HG03039 (cell line): ENCODE results near the gene TTPAL.

Experiments used
- ATAC-seq: cut with Tn5 transposase; IDR thresholded peaks from one replicate; pipeline ENCODE4 v1.9.1; 2021; ENCODE audit warnings: mild to moderate bottlenecking, moderate library complexity; ENCODE audit not compliant: unreplicated experiment

Gene TTPAL

DNA sequence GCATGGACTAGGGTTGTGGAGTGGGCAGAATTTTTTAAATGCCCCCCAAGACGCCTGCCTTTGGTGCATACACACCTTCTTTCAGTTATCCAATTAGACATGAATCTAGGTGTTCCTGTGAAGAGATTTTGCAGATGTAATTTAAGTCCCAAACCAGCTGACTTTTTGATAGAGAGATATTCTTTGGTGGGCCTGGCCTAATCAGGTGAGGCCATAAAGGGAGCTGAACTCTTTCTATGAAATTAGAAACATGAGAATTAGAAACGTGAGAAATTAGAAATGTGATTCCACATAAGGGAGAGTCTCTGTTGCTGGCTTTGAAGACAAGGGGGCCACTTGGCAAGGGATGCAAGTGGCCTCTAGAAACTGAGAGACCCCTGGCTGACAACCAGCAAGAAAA, 36.4 kb upstream of the TTPAL start:
- ATAC-seq = no peak

DNA sequence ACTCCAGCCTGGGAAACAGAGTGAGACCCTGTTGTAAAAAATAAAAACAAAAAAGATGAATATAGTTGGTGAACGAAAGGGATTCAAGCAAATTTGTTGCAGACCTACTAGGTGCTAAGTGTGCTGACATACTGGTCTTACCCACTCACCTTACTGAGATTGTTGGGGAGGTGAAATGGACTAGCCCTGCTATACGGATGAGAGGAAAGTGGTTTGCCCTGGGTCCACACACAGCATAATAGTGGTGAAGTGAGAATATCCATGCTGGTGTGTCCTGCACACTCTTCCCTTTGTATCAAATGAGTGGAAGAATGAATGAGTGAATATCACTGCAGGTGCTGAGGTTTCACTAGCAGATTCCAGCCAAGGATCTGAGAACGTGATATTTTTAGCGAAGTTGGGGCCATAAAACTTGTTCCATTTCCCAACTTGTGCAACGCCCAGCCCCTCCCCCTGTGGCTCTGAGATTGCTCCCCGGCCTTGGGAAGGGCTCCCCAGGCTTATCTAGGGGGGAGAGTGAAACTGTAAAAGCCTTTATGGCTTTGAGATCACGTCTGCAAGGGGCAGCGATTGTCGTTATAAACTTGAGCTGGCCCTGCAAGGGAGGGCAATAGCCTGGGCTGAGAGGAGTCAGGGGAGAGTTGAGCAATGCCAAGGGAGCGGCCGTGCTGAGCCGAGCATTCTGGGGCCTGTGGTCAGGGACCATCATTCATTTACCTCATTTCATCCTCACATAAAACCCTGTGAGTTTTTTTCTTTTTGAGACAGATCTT, 33.2 kb upstream of the TTPAL start:
- no peak for ATAC-seq

DNA sequence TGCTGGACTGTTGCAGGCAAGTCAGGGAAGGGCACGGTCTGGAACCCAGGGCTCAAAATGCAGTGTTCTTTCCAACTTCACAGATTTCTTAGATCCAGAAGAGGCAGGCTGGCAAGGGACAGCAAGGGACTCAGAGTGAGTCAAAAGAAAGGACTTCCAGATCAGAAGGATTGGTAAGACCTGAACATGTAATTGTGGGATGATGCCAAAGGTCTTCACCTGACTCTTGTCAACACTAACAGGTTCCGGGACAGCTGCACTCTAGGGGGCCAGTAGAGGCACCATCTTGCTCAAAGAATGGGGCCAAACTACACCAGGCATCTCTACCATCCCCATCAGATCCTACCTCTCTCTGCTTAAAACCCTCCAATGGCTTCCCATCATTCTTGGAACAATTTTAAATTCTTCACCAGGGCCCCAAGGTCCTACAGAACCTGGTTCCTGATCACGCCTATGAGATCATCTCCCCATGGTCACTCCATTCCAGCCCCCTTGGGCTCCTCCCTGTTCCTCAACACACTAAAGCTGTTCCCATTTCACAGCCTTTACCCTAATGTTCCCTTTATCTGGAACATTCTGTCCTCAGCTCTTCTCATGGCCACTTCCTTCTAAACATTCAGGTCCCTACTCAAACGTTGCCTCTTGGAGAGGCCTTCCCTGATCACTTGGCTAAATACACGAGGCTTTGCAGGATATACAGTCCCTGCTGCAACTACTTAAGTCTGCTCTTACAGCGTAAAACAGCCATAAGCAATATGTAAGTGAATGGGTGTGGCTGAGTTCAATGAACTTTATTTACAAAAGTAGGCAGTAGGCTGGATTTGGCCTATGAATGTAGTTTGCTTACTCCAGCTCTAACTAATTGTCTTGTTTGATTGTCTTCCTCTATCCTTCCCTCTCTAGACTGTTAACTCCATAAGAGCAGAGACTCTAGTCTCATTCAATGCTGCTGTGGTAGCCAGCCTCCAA, 29.6 kb upstream of the TTPAL start:
- no peak for ATAC-seq

DNA sequence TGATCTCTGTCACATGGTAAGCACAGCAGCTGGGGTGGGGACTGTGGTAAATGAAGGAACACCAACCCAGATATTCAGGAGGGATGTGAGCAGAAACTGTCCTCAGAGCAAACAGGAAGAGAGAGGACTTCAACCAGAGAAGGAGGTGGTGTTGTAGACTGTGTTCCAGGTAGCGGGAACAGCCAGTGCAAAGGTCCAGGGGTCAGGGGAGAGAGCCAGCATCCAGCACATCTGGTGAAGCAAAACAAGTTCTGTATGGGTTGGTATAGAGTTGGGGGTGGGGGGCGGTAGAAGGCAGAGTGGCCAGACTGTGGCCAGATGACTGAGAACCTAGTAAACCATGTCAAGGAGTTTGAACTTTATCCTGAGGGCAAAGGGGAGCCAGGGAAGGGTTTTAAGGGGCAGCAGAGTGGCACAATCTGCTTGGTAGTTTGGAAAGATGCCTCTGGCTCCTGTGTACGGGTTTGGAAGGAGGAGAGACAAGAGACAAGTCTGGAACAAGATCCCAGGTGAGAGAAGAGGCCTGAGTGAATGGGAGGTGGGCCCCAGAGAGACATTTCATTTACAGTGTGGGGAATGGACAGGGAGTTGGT, 27.8 kb upstream of the TTPAL start:
- no peak for ATAC-seq

DNA sequence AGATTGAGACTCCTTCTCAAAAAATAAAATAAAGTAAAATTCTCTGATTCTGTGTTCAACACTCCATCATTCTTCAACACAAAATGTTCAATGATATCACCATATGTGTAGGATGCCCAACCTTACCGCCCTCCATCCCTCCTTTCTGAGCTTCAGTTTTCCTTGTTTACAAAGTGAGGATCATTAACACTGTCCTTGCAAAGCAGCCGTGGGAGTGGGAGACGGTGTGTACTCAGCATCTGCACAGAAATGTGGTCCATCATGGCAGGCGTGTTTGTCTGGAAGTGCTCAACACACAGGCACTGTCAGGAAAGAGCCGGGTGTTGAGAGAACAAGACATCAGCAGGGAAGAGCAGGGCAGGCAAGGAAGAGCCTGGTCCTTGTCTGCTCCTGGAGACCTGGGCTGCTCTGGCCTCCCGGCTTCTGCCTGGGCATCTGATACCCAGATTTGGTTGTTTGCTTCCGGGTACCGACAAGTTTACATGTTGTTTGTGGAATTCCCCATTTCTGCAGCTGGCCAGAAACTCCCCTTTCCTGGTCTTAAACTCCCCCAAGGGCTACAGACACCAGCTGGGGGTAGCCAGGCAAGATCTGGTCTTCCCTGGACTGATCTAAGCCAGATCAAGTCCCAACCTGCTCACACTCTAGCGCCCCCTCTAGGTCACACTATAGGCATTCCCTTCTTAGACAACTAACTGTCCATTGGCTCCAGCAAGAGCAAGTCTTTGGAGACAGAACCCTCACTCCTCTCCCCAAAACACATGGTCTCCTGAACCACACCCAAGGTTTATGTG, 26.7 kb upstream of the TTPAL start:
- no peak for ATAC-seq

DNA sequence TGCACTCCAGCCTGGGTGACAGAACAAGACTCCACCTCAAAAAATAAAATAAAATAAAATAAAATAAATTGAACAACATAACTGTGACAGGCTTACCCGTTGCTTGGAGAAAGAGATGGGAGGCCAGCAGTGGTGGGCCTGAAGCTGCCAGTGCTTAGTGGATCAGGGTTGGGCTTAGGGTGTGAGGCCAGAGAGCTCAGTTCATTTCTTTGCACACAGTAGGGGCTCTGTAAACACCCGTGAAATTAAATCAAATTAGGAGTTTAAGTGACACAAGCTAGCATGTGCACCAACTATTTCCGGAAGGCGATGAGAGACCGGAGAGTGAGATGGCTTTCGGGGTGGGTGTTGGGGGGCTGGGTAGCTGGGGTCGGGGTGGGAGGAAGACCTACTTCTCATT, 25.8 kb upstream of the TTPAL start:
- no peak for ATAC-seq

DNA sequence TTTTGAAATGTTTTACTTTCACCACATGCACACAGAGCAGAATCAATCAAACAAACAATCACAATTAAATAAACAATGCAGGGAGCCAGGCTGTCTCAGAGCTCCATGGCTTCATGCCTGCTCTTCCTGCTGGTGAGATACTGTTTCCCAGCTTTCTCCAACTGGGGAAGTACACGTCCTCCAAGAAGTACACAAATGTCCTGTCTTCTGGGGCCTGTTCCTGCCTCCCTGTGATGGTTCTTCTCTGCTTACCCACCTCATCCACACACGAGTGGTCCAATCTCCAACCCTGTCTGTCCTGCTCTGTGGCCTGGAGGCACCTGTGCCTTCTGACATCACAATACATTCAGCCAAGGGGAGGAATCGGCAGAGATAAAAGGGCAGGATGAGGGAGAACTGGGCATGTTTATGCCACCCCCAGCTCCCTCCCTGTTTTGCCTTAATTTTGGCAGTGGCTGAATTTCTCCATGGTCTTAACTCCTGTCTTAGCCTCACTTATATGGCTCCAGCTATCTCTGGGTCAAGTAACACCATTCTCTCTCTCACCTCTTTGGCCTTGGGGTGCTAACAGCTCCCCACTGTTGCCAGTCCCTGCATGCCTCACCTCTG, 25.3 kb upstream of the TTPAL start:
- ATAC-seq = no peak

DNA sequence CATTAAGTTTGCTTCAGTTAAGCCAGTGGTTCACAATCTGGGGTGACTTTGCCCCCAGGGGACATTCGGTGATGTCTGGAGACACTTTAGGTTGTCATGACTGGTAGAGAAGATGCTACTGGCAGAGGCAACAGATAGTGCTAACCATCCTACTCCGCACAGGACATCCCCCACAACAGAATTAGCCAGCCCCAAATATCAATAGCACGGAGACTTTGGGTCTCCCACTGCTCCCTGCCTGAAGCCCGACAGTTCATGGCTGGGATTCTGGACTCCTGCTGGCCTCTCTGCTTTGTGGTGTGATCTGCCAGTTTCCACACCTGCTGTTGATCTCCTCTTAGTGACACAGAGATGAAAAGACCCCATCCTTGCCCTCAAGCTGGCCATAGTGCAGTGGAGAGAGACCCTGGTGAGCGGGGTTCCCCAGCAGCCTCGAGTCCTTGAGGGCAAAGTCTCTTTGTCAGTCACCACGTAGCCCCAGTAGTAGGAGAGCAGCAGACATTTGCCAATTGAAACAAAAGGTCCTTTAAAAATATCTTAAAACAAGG, 24.7 kb upstream of the TTPAL start:
- no peak for ATAC-seq

DNA sequence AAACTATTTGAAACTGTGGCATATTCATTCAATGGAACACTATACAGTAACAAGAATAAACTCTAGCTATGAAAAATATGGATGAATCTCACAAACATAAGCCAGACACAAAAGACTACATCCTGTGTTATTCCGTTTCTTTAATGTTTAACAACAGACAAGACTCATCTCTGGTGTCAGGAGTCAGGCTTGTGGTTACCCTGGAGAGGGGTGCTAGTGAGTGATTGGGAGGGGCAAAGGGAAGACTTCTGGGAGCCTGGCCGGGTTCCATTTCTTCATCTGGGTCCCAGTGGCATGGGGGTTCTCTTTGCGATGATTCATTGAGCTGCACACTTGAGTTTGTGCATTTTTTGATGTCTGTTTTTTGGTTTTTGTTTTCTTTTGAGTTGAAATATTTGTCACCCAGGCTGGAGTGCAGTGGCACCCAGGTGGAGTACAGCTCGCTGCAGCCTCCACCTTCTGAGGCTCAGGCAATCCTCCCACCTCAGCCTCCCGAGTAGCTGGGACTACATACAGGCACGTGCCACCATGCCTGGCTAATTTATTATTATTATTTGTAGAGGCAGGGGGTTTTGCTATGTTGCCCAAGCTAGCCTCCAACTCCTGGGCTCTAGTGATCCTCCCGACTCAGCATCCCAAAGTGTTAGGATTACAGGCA, 21.2 kb upstream of the TTPAL start:
- no peak for ATAC-seq

DNA sequence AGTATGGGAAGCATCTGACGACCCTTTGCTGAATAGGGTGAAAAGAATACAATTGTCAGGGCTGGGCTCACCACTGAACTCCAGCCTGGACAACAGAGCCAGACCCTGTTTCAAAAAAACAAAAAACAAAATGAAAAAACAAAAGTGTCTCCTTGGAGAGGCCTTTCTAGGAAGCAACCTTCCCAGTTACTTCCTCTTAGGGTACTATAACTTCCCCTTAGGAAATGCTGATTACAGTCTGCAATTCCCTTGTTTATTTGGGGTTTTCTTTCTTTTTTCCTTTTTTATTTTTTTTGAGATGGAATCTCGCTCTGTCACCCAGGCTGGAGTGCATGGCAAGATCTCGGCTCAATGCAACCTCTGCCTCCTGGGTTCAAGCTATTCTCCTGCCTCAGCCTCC, 20.5 kb upstream of the TTPAL start:
- ATAC-seq = no peak

DNA sequence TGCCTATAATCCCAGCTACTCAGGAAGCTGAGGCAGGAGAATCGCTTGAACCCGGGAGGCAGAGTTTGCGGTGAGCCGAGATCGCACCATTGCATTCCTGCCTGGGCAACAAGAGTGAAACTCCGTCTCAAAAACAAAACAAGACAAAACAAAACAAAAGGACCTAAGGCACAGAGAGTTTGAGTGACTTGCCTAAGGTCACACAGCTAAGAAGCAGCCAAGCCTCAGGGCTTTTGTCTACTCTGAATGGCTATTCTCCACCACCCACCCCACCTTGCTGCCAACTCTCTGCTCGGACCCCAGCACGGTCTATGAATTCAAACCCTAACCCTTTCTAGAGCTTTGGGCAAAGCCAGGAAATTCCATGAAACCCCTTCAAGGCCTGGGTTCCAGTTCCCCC, 19.1 kb upstream of the TTPAL start:
- no peak for ATAC-seq

DNA sequence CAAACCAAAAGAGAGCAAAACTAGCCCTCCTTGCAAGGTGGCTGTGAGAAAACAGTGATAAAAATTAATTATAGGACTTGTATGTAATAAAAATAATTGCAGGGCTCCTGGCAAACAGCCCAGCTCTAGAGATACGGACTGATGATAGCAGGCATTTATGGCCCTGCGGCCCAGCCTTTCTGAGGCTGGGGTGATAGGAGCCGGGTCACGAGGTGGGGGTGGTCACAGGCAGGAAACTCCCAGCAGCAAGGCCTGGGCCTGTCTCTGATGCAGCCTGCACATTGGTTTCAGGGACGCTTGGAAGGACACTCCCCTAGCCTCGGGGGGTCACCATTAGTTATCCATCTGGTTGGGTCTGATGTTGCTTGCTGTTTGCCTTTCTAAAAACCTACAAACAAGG, 18.7 kb upstream of the TTPAL start:
- ATAC-seq = no peak

DNA sequence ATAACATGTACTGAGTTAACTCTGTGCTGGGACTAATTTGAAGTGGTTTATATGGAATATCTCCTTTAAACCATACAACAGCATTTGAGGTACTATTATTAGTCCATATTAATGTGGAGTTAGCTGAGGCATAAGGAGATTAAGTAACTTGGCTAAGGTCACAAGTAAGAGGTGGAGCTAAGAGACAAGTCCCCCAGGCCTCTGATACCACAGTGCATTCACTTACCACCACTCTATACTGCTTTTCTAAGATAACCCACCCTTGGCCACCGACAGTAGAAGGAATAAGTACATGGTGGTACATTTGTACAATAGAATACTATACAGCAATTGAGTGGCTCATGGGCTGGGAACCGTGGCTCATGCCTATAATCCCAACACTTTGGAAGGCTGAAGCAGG, 16.4 kb upstream of the TTPAL start:
- no peak for ATAC-seq

DNA sequence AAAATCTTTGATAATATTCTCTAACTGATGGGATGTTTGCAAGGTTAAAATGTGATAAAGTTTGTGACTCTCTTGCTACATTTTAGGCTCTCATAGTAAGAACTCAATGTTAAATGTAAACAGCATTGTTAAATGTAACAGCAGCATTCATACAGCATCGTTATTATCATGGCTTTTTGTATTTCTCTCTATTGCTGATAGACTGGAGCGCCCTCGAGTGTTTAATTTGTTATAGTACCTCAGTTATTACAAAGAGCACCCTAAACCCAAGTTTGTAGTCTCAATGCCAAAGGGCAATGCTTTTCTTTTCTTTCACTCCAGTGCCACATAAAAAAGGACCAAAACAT, 14.9 kb upstream of the TTPAL start:
- no peak for ATAC-seq

DNA sequence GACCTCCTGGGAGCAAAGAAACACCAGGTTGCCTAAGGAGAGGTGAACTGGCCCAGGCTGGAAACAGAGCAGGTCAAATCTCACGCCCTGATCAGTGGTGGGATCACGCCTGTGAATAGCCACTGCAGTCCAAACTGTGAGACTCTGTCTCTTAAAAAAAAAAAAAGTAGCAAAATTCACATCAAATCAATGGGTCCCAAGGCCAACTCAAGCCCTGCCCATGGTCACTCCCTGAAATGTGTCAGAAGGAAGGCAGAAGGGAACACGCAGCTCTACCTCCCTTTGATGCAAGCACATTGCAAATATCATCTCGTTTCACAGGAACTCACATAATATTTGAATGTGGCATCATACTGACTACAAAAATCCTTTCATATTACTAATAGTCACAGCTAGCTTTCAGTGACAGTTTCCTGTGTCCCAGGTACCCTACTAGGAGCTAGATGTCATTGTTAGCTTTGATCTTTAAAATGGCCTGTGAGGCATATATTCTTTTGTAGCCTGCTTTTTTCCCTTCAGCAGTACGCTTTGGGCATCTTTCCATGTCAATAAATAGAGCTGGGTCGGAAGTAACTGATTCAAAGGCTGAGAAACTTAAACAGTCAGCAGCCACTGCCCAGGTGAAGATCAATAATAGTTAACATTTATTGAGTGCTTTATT, 14.4 kb upstream of the TTPAL start:
- ATAC-seq = no peak

DNA sequence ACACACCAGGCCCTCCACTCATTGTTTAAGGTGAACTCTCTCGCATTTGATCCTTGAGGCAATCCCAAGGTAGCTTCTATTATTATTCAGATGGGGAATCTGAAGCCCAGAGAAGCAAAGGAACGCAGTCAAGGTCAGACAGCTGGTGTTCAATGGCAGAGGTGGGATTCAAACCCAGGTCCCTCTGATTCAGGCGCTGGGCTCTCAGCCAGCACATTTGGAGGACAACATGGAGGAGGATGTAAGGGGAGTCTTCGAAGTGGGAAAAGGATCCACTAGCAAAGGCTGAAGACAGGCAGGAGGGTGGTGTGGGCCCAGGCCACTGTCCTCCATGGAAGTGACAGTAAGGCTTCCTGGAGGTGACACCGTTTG, 13.9 kb upstream of the TTPAL start:
- ATAC-seq = no peak

DNA sequence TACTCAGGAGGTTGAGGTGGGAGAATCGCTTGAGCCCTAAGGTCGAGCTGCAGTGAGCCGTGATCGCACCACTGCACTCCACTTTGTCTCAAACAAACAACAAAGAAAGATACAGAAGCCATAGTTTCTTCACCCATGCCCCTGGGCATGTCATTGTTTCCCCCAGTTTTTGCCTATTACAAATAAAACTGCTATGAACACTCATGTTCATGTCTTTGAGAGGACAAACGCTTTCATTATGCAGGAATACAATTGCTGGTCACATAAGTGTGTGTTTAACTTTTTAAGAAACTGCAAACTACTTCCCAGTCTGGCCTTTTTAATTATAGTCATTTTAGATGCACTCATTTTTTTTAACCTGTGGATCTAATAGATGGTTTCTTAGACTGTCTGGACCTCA, 12.2 kb upstream of the TTPAL start:
- no peak for ATAC-seq

DNA sequence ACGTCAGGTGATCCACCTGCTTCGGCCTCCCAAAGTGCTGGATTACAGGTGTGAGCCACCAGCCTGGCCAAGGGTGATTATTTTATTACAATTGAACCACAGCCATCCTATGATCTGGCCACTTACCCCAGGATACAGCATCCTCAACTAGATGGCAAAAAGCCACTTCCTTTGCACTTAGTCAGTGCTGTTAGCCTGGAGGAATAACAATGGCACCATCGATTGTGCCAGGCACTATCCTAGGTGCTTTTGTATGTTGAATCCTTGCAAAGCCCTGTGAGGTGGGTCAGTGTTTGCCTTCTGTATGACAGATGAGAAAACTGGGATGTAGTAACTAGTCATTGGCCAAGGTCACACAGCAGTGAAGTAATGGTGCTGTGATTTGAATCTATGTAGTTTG, 11.2 kb upstream of the TTPAL start:
- ATAC-seq = no peak

DNA sequence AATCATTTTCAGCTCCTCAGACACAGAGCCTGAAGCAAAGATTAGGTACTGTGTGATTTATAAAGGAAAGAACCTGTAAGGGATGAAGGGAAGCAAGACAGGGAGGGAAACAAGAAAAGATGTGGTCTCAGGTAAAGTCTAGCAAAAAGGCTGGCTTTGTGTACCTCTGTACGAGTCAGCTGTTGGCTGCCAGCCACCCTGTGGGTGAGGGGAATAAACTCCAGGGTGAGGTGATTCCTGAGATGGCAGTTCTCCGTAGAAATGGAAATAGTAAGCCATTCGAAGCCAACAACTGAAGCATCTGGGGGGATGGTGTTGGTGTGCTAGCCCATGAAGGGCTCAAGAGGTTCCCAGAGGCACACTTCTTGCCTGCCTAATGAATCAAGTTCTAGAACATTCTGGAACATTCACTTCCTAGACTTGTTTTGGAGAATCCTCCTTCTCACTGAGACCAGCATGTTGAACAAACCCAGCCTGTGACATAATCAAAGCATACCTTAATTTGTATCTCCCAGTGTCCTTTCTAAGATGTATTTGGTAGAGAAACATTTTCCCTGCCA, 10.6 kb upstream of the TTPAL start:
- ATAC-seq = no peak
